Right lung (tissue), 5 donors: ENCODE data around the gene DNAJC13. TPM values are rescaled to one million over a fixed set of nuclear protein-coding genes. Genes with fewer than 3 reads are reported as not detected.

Experiments
- DNase-seq, 2 donors: peaks; one replicate each; pipeline ENCODE4 v3.0.0-alpha.2; 2013
- polyA plus RNA-seq, 5 donors: library from polyadenylated mRNA; unstranded; fragments of 120-200 nt; gene quantifications; one replicate each; pipeline versions ENCODE4 v1.2.1 to v1.2.3, GENCODE V29; 2013; ENCODE audit warnings: inconsistent platforms in 1 of 5, low replicate concordance in 1 of 5; ENCODE audit not compliant: insufficient read length in 5 of 5, insufficient read depth in 1 of 5

DNAJC13 gene
- polyA plus RNA-seq, 5 donors: 42.5 to 65.8 (median 54.2) TPM

DNA sequence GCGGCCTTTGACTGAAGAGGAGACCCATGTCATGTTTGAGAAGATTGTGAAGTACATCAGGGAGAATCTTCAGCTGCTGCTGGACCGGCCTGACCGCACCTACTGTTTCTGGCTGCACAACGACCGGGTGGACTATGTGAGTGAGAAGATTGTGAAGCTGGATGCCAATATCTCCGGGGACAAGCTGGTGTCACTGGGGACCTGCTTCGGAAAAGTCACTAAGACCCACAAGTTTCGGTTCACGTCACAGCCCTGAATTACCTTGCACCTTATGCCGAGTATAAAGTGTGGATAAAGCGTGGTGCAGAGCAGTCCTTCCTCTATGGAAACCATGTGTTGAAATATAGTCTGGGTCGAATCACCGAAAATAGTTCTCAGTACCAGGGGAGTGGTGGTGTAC is 16.0 kb upstream of the DNAJC13 start:
- DNase-seq: no peak

DNA sequence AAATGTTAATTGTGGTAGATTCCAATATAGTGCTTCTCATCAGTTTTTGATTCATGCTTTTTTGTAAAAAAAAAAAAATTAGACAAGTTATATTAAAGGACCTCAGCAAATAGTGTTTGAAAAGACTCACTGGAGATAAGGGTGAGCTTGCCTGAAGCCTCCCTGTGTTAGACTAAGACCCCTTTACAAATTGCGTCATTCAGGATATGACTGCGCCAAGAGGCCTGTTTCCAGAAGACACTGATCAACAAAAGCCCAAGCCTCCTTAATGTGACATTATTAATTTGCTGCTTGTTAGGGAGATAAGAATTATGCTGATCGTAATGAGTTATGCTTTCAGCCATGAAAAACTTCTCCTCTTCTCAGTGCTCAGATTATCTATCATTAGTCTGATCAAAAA is 13.0 kb upstream of the DNAJC13 start:
- DNase-seq: no peak

DNA sequence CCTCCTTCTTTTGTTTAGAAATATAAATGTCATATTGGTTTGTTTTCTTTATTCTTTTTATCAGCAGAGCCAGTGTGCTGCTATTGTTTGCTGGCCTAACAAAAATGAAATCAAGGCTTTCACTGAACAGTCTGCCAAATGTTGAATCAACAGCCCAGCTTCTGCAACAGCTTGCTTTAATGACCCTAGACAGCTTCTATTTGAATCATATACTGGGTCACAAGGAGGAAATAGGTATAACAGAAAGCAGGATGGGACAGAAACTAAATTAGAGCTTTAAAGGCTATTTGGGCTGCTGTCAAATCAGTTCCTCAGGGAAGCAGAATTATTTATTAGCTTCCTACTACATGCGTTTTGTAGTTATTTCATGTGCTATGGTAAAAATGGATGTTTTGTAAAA is 12.1 kb upstream of the DNAJC13 start:
- no peak for DNase-seq

DNA sequence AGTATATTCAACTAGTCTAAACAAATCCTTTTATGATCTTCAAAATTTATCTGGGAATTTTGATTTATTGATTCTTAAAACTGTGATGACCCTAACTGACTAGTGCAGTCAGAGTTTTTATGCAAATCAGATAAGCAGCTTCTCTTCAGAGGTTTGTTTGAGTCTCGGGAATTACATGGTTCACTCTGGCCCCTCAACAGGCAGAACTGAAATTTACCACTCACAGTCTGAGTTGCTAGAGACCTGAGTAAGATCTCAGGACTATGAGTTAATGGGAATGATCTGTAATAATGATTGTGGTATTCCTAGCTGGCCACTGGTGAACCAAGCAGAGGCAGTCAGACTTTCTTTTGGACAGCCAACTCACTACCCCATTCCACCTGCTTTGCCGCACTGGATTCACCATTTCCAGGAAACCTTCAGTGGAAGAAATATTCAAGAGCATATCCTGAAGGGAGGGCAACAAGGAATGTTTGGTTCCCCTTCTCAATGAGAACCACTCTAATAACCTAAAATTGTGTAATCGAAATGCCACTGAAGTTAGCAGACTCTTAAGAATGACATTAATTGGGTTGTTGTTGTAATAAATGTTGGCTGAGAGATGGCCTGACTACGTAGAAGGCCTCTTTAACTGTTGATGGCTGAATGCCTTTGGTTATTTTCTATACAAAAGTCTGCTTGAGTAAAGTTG is 11.5 kb upstream of the DNAJC13 start:
- no peak for DNase-seq

DNA sequence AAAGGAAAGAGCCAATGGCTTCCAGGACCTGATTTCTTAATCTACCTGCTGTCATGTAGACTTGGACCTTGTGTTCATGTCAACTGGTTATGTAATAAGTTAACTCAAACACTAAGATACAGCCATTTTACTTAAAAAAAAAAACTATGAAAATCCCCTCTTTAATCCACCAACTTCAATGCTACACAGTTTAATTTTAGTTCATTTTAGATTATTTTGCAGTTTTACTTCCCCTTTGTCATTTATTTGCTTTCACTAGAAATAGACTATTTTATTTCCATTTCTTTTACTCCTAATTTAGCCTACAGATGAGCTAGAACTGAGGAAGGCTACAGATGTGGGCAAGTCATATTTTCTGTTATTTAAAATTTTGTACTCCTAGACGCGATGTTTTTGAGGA is 10.7 kb upstream of the DNAJC13 start:
- DNase-seq: no peak

DNA sequence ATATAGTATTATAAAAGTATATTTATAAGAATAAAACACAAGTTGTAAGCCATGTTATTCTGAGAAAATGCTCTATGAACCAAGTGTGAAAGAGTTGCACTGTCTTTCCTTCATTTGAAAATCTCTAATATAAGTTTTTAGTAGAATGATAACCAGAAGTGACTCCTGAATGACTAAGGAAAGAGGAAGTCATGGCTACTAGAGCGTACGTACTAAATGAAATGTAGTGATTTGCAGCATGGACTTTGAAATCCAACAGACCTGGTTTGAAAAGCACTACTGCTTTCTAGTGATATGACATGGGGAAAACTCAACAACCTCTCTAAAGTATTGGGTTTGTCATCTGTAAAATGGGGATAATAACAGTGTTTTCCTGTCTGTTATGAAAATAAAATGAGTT is 10.3 kb upstream of the DNAJC13 start:
- no peak for DNase-seq

DNA sequence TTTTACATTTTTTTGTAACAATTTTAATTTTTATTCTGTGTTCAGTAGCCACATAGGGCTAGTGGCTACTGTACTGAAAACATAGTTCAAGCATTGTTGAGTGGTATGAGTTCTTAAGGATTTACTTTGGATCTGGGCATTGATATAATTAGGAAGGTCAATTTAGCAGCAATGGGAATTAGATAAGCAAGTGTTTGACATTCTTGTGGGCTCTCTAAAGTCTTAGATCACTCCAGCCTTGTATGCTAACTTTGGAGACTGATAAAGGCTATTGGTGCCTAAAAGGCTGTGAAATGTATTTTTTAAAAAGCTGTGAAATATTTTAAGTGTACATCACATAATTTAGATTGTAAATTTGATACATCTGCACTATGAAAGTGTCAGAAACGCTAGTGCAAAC is 2.5 kb upstream of the DNAJC13 start:
- no peak for DNase-seq

DNA sequence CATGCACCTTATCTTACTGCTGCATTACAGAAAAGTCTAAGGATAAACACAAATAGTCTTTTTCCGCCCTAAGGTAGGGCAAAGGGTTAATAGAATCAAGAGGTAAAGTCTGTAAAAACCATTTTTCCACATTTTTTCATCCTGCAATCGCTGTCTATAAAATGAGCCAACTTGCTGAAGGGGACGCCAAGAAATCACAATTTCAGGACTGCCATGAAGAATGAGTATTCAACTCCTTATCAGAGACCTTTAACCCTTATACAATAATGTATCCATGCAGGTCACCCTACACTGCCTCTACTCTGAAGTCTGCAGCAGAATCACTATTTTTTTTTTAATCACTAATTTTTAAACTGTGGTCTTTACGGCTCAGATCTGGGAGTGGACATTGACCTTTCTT is 1.1 kb upstream of the DNAJC13 start:
- DNase-seq: no peak

DNA sequence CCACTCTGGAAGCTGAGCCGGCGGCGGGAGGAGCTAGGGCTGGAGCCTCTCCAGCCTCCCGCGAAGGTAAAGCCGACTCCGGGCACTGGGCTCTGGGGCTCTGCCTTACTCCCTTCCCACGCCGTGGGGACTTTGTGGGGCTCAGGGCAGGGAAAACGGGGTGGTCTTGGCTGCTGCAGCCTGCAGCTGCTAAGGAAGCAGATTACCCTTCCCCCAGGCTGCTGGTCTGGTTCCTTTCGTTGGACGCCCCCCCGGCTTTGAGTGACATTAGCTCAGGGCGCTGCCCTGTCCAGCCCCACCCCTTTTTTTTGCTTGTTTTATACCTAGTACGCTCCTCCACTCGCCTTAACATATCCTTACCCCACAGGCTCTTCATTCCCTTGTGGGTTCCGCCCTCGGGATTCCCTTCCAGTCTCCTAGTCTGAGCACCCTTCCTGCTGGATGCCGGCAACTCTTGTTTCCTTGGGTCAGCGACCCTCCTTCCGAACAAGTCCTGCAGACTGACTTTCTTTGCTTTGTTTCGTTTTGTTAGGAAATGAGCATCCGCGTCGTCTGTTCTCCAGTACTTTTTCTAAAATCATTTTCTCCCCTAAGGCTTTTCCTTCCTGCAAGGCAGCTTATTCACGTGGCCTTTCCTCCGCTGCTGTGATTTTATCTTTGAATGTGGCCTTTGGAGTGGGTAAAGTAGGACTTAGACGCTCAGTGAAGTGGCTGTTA is 551 bp downstream of the DNAJC13 start:
- DNase-seq: peak; percentile 51 to 55

DNA sequence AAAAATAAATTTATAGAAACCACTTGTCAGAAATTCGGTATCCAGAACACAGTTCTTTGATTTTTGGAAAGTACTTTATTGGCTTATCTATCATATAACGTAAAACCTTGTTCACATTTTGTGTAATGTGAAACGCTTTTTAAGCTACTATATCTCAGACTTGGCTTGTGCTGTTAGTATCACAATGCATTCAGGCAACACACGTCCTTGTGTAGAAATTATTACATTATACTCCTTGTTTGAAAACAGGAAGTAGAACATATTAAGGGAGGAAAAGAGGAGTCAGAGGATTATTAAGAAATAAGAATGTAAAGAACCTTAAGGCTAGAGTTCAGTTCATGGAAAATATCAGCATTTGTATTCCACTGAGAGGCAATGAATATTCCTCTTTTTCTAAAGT is 1.6 kb downstream of the DNAJC13 start:
- no peak for DNase-seq

DNA sequence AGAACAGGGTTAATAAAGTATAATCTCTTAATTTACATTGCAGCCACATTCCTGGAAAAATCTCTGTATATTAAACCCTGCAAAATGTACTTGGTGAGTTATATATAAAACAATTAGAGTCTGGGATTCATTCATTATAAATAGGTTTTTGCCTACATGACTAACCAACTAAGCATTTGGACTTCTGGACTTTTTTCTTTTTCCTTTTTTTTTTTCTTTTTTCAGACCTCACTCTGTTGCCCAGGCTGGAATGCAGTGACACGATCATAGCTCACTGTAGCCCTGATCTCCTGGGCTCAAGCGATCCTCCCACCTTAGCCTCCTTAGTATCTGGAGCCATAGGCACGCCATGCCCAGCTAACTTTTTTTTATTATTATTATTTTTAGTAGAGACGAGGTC is 4.5 kb downstream of the DNAJC13 start:
- DNase-seq: no peak

DNA sequence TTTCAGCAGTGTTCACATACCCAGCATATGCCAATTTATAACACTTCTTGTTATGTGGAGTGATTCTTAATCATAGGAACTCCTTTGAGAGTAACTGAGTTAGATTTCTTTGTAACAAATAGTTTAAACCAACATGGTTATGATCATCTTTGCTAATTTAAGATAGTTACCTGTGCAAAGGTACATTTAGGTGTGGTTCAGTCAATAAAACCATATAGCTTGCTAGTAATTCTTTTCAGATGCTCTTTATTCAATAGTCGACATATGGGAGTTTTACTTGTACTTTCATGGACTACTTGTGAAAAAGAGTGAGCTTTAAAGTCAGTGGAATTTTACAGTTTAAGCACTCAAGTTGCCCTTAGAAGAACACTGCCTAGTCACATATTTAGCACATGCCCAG is 5.2 kb downstream of the DNAJC13 start:
- DNase-seq: no peak

DNA sequence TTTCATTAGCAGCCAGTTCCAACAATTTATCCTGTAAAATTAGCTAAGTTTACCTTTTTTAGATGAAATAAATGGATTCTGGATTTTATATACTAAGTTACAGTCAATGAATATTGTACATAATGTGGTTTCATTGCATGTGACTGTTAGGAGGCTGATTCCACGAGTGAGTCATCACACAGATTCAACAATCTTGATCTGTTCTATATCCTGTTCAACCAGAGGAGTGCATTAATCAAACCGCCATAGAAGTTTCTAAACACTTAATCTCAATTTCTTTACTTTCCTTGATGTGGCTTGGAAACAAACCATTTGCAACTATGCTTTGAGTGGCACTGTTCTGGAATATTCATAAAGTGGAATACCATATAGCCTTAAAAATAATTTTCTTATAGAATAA is 15.3 kb downstream of the DNAJC13 start:
- no peak for DNase-seq

DNA sequence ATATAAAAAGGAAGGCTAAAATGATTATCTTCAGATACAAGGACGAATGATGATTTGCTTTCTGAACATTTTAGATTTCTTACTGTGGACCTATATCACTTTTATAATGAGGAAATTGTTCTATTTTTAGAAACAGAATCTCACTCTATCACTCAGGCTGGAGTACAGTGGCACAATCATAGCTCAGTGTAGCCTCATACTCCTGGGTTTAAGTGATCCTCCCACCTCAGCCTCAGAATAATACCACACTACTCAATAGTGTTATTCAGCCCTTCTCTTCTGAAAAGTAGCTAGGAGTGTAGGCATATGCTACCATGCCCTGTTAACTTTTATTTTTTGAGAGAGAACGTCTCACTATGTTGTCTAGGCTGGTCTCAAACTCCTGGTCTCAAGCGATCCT is 15.8 kb downstream of the DNAJC13 start:
- no peak for DNase-seq

DNA sequence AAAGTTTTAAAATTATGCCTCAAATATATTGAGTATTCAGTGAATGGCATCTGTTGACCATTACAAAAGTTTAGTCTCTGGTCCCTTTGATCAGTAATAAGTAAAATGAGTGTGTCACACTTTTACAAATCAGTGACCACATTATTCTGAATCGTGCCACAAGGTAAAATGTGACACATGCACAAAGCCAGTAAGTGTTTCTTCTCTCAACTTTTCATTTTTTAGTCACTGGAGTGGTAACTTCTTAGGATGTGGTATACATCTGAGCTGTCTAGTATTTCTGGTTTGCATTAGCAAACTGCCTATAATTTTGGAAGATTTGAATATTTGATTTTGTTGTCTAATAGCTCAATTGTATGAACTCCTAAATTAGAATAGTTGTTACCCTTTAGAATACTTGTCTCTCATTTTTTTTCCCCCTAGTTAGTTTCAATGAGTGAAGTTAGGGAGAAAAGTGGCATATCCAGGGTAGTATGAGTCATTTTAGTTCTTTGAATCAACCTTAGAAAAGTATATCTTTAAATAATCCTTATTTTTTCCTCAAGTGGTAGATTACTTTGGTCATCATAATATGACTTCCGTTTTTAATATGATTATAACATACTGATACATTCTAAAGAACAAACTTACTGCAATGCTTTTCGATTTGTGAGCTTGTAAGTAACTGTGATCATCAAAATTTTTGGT is 18.1 kb downstream of the DNAJC13 start:
- DNase-seq: no peak

DNA sequence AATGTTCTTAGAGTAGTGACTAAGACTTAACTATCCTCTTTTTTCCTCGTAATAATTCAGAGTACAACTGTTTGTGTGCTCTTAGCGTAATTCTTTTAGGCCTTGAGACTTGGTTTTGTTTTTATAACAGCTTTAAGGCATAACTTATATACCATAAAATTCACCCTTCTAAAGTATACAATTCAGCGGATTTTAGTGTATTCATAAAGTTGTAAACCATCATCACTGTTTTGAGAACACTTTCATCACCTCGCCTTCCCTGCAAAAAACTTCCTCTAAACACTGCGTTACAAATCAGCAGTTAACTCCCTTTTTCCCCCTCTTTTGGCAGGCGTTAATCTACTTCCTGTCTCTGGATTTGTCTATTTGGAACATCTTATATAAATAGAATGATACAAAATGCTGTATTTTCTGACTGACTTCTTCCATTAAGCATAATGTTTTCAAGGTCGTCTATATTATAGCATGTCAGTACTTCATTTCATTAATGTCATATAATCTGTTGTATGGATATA is 18.7 kb downstream of the DNAJC13 start:
- no peak for DNase-seq

DNA sequence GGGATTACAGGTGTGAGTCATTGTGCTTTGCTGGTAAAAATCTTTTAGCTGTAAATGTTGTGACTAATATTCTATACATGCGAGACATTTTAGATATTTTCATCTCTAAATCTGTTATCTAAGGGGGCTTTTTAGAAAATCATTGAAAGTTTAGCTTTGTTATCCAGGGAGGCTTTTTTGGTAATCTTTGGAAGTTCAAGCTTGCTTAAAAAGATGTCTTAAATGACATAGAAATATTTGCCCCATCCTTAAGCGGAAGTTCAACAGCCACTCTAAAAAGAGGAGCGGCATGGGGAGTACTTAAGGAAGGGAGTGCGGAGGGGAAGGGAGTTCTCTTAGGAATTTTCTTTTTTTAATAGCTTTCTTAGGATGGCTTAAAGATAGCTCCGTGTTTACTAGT is 26.1 kb downstream of the DNAJC13 start:
- no peak for DNase-seq

DNA sequence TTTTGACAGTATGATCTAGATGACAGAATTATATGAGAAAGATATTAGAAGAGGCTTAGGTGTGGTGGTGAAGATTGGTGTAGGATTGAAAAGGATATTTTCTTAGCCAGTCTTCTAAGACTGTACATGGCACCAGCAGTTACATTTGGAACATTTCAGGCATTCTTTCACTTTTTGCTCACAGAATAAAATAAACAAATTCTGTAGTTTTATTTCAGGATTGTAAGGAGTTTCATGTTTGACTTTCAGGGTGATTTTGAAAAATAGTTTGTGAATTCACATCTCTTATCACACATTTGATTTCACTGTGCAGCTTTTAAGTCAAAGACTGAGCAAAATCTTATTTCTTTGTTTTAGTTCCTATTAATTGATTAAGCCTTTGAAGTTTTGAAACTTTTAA is 27.1 kb downstream of the DNAJC13 start:
- DNase-seq: no peak

DNA sequence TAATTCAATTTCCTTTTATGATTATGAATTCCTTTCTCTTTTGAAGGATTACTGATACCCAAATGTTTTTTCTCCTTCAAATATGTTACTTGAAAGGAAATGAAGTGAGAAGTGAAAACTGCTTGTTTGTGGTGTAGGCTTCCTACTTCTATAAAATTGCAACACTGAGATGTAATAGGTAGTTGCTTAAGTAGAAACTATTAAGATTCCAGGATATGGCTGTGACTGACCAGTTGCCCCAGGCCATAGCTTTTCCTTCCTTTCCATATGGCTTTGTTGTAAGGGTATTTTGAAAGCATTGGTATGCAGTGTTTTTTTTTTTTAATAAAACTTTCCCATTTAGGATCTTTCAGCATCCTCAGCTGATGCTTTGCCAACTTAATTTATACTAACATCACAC is 28.5 kb downstream of the DNAJC13 start:
- peak in 1 of 2 donors; percentile 6 for DNase-seq

DNA sequence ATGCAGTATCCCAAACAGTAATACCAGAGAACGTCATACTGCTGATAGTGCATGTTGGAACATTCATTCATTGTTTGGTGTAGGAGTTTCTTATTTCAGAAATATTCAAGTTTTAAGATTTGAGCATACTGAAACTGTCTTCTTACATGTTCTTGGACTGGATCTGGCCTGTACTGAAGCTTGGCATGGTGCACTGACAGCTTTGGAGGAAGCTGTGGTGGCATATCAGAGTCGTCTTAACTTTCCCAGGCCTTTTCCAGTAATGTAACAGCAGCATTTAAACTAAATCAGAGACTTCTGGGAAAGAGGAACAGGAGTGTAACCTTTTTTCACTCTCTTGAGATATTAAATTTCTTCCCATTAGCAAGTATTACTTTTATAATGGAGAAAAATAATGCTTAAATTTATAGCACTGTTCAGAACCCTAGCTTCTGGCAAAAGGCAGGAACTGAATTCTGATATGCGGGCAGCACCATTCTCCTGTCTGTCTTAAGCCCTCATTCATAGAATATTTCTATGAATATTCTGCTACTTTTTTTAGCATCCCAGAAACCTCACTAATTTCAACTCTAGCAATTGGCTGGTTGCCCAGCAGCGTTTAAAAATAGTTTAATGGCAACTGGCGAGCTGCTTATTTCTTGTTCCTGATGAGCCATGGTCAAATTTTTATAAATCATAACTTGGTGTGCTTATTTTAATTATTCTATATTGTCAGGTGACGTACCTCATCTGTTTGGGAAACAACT is 31.1 kb downstream of the DNAJC13 start:
- peak; percentile 54 to 59 for DNase-seq

DNA sequence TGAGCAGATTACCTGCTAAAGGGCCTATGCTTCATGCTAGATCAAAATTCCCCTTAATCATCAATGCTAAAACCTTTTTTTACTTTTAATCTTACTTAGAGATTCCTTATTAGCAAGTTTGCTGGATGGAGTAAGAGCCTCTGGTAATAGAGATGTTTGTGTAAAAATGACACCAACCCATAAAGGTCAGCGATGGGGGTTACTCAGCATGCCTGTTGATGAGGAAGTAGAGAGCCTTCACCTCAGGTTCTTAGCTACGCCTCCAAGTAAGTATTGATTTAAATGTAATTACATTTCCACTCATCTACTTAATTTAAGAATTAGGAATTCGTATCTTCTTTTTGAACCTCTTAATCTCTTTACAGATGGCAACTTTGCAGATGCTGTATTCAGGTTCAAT is 38.8 kb downstream of the DNAJC13 start:
- no peak for DNase-seq

DNA sequence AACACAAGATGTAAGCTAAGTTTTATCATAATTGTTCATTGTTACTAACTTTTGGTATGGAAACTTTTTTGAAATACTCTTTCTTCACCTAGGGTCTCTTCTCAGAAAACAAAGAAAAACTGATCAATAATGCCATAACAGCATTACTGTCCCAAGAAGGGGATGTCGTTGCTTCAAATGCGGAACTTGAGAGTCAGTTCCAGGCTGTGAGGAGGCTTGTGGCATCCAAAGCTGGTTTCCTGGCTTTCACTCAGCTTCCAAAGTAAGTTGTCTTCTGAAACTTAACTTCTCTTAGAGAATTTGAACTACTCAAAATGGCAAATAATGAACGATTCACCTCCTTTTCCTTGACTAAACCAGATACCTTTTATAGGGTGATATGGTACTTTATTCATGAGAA is 39.3 kb downstream of the DNAJC13 start:
- DNase-seq: no peak
